ENCODE measurements around the gene IL1RAPL1. TPM values are rescaled to one million over a fixed set of nuclear protein-coding genes. Genes with fewer than 3 reads are reported as not detected.

The IL1RAPL1 gene
- total RNA-seq, 2 experiments from 2014 or later, result not detected

GRCh38 chrX:29721152-29721551 is 1133.9 kb downstream of the IL1RAPL1 start:
- Mint-ChIP-seq H3K27ac (no peak overlapping the region), H3K9me3 (peaks cover 2% of the 10 kb centered on the region), H3K4me1 (ENCODE audit: low read depth) (no peaks in the 10 kb centered on the region), H3K27me3 (no peaks in the 10 kb centered on the region), H3K36me3 (ENCODE audit: low read depth) (no peaks in the 10 kb centered on the region), H3K4me3 (no peak overlapping the region)
- CTCF ChIA-PET, result no interaction called here
- ATAC-seq (ENCODE audit: poor library complexity) (no peak), DNase-seq (no peak)
- H3K4me1 ChIP-seq (ENCODE audit: insufficient read depth, low read length), result no peaks in the 10 kb centered on the region
- H3K27ac ChIP-seq (ENCODE audit: low read depth in 1 of 2, low read length in 2 of 2), result no peak overlapping the region
- intact Hi-C loops (cut with DNase I, micrococcal nuclease), result no loop called here
- POLR2A ChIA-PET, result no interaction called here
- no peak for TF ChIP-seq CTCF (IDR thresholded peaks at IDR 0.05)
- H3K4me3 ChIP-seq (ENCODE audit: low read length), result no peak overlapping the region
- H3K9me3 ChIP-seq (ENCODE audit: control insufficient read depth in 1 of 2, insufficient read depth in 1 of 2, low read length in 2 of 2), result no peaks in the 10 kb centered on the region
- H3K27me3 ChIP-seq (ENCODE audit: control insufficient read depth in 1 of 2, insufficient read depth in 2 of 2, low read length in 2 of 2), result no peaks in the 10 kb centered on the region
- no peaks in the 10 kb centered on the region for H3K36me3 ChIP-seq (ENCODE audit: insufficient read depth, low read length)

- H3K9me3 ChIP-seq (ENCODE audit: control insufficient read depth in 1 of 2, insufficient read depth in 1 of 2, low read length in 2 of 2), result no peaks in the 10 kb centered on the region
- intact Hi-C loops (cut with DNase I, micrococcal nuclease), result no loop called here
- ATAC-seq (ENCODE audit: poor library complexity), result no peak
- no peak overlapping the region for H3K27ac ChIP-seq (ENCODE audit: low read depth in 1 of 2, low read length in 2 of 2)
- no peaks in the 10 kb centered on the region for H3K27me3 ChIP-seq (ENCODE audit: control insufficient read depth in 1 of 2, insufficient read depth in 2 of 2, low read length in 2 of 2)
- CTCF ChIA-PET, result no interaction called here
- no peaks in the 10 kb centered on the region for H3K4me1 Mint-ChIP-seq (ENCODE audit: low read depth)
- no peak overlapping the region for H3K4me3 ChIP-seq (ENCODE audit: low read length)
- H3K27ac Mint-ChIP-seq, result no peak overlapping the region
- H3K4me3 Mint-ChIP-seq, result no peak overlapping the region
- H3K36me3 Mint-ChIP-seq (ENCODE audit: low read depth), result no peaks in the 10 kb centered on the region
- POLR2A ChIA-PET, result no interaction called here
- H3K4me1 ChIP-seq (ENCODE audit: insufficient read depth, low read length), result no peaks in the 10 kb centered on the region
- no peaks in the 10 kb centered on the region for H3K27me3 Mint-ChIP-seq
- DNase-seq, result no peak
- TF ChIP-seq CTCF (IDR thresholded peaks at IDR 0.05), result no peak
- no peaks in the 10 kb centered on the region for H3K36me3 ChIP-seq (ENCODE audit: insufficient read depth, low read length)
- H3K9me3 Mint-ChIP-seq, result no peaks in the 10 kb centered on the region
Observed at GRCh38 chrX:29724316-29724715, 1137.1 kb downstream of the IL1RAPL1 start.

- ATAC-seq (ENCODE audit: poor library complexity) (no peak), DNase-seq (no peak)
- Mint-ChIP-seq H3K9me3 (no peaks in the 10 kb centered on the region), H3K27me3 (no peaks in the 10 kb centered on the region), H3K27ac (no peak overlapping the region), H3K4me3 (no peak overlapping the region), H3K36me3 (ENCODE audit: low read depth) (no peaks in the 10 kb centered on the region), H3K4me1 (ENCODE audit: low read depth) (no peaks in the 10 kb centered on the region)
- Histone ChIP-seq H3K9me3 (ENCODE audit: control insufficient read depth in 1 of 2, insufficient read depth in 1 of 2, low read length in 2 of 2) (no peaks in the 10 kb centered on the region), H3K4me1 (ENCODE audit: insufficient read depth, low read length) (no peaks in the 10 kb centered on the region), H3K27ac (ENCODE audit: low read depth in 1 of 2, low read length in 2 of 2) (no peak overlapping the region), H3K27me3 (ENCODE audit: control insufficient read depth in 1 of 2, insufficient read depth in 2 of 2, low read length in 2 of 2) (no peaks in the 10 kb centered on the region), H3K36me3 (ENCODE audit: insufficient read depth, low read length) (no peaks in the 10 kb centered on the region), H3K4me3 (ENCODE audit: low read length) (no peak overlapping the region)
- intact Hi-C loops (cut with DNase I, micrococcal nuclease), result no loop called here
- ChIA-PET POLR2A (no interaction called here), CTCF (no interaction called here)
- TF ChIP-seq CTCF (IDR thresholded peaks at IDR 0.05), result no peak
Observed at GRCh38 chrX:29726811-29727210, 1139.6 kb downstream of the IL1RAPL1 start.

Measured in CD4-positive, alpha-beta T cell (primary cell).